MM.1S (cell line): ENCODE results near the gene ETV3L.

Source experiments
- DNase-seq: peaks from one replicate; pipeline ENCODE4 v3.0.0-alpha.2; 2015
- H2AFZ ChIP-seq: fragments of 300-600 bp; sonication (generic); 2 replicates; pipeline ENCODE4 v1.6.0; 2016; ENCODE audit warnings: antibody characterized with exemption, low read length
- H3F3A ChIP-seq: fragments of 300-600 bp; sonication (generic); 2 replicates; pipeline ENCODE4 v1.6.1; 2016; ENCODE audit warnings: mild to moderate bottlenecking, antibody characterized with exemption, low read length, moderate library complexity, mixed read lengths; ENCODE audit not compliant: insufficient read depth
- H3K27ac ChIP-seq: fragments of 300-600 bp; sonication (generic); 2 replicates; pipeline ENCODE4 v1.5.1; 2016; ENCODE audit warnings: mild to moderate bottlenecking, low read length
- H3K27me3 ChIP-seq: fragments of 300-600 bp; sonication (generic); replicated peaks from 2 replicates; pipeline ENCODE4 v1.6.0; 2016; ENCODE audit warnings: low read length; ENCODE audit not compliant: insufficient read depth
- H3K36me3 ChIP-seq: fragments of 300-600 bp; sonication (generic); replicated peaks from 2 replicates; pipeline ENCODE4 v1.6.1; 2016; ENCODE audit warnings: mild to moderate bottlenecking, low read length, mixed read lengths; ENCODE audit not compliant: insufficient read depth
- H3K4me1 ChIP-seq: fragments of 300-600 bp; sonication (generic); 2 replicates; pipeline ENCODE4 v1.6.1; 2016; ENCODE audit warnings: low read length, mixed read lengths
- H3K4me2 ChIP-seq: fragments of 300-600 bp; sonication (generic); 2 replicates; pipeline ENCODE4 v1.6.0; 2016; ENCODE audit warnings: low read depth, low read length
- H3K4me3 ChIP-seq: fragments of 300-600 bp; sonication (generic); 2 replicates; pipeline ENCODE4 v1.5.1; 2016; ENCODE audit warnings: low read length, mixed read lengths
- H3K79me2 ChIP-seq: fragments of 300-600 bp; sonication (generic); 2 replicates; pipeline ENCODE4 v1.6.1; 2016; ENCODE audit warnings: mixed run types, low read length, mixed read lengths
- H3K9ac ChIP-seq: fragments of 300-600 bp; sonication (generic); 2 replicates; pipeline ENCODE4 v1.6.1; 2016; ENCODE audit warnings: low read length, mixed read lengths
- H3K9me2 ChIP-seq: fragments of 300-600 bp; sonication (generic); replicated peaks from 2 replicates; pipeline ENCODE4 v1.6.1; 2016; ENCODE audit warnings: mild to moderate bottlenecking, low read length, mixed read lengths; ENCODE audit not compliant: insufficient read depth
- H3K9me3 ChIP-seq: fragments of 300-600 bp; sonication (generic); replicated peaks from 2 replicates; pipeline ENCODE4 v1.6.1; 2016; ENCODE audit warnings: mild to moderate bottlenecking, low read length, mixed read lengths; ENCODE audit not compliant: insufficient read depth
- H4K20me1 ChIP-seq: fragments of 300-600 bp; sonication (generic); 2 replicates; pipeline ENCODE4 v1.6.1; 2016; ENCODE audit warnings: mild to moderate bottlenecking, low read length, moderate library complexity, mixed read lengths; ENCODE audit not compliant: insufficient read depth
- CTCF ChIP-seq: fragments of 300-600 bp; sonication (generic); IDR thresholded peaks from 2 replicates; pipeline ENCODE4 v1.5.1; 2016; ENCODE audit warnings: antibody characterized with exemption, low read length, mixed read lengths
- EZH2 ChIP-seq: fragments of 300-600 bp; sonication (generic); optimal IDR thresholded peaks from 2 replicates; pipeline ENCODE3; 2017; ENCODE audit warnings: low read depth, mild to moderate bottlenecking, antibody characterized with exemption, low read length, mixed read lengths
- EZH2phosphoT487 ChIP-seq: fragments of 300-600 bp; sonication (generic); IDR thresholded peaks from 2 replicates; pipeline ENCODE4 v1.6.1; 2018; ENCODE audit warnings: antibody characterized with exemption, low read length

The ETV3L gene

GRCh38 chr1:157114183-157115121, 14.8 kb upstream of the ETV3L start:
- H3K36me3 ChIP-seq: no peaks in the 10 kb centered on the region
- no peaks in the 10 kb centered on the region for H3K9me2 ChIP-seq
- H3K27ac ChIP-seq: no peak overlapping the region
- no peak for TF ChIP-seq CTCF
- TF ChIP-seq EZH2phosphoT487: no peak
- no peak for TF ChIP-seq EZH2
- H3K27me3 ChIP-seq: peaks cover 19% of the 10 kb centered on the region; the same call in 1 of the 2 replicates
- peaks cover 13% of the 10 kb centered on the region for H3K4me1 ChIP-seq
- no peak overlapping the region for H2AFZ ChIP-seq
- H3F3A ChIP-seq: no peaks in the 10 kb centered on the region
- no peaks in the 10 kb centered on the region for H3K79me2 ChIP-seq
- H3K4me2 ChIP-seq: no peak overlapping the region
- H3K4me3 ChIP-seq: no peak overlapping the region
- no peaks in the 10 kb centered on the region for H4K20me1 ChIP-seq
- no peaks in the 10 kb centered on the region for H3K9me3 ChIP-seq
- no peak for DNase-seq
- H3K9ac ChIP-seq: no peak overlapping the region

GRCh38 chr1:157113631-157114030, 14.0 kb upstream of the ETV3L start:
- no peak for TF ChIP-seq EZH2
- no peak for TF ChIP-seq EZH2phosphoT487
- no peak for TF ChIP-seq CTCF
- no peak overlapping the region for H3K9ac ChIP-seq
- H3K27me3 ChIP-seq: peaks cover 19% of the 10 kb centered on the region; the same call in 1 of the 2 replicates
- no peak for DNase-seq
- no peak overlapping the region for H3K27ac ChIP-seq
- H3K4me1 ChIP-seq: peaks cover 13% of the 10 kb centered on the region
- H3K4me2 ChIP-seq: no peak overlapping the region
- no peaks in the 10 kb centered on the region for H3K36me3 ChIP-seq
- H3K9me3 ChIP-seq: no peaks in the 10 kb centered on the region
- H2AFZ ChIP-seq: no peak overlapping the region
- H3K79me2 ChIP-seq: no peaks in the 10 kb centered on the region
- no peaks in the 10 kb centered on the region for H3K9me2 ChIP-seq
- no peaks in the 10 kb centered on the region for H4K20me1 ChIP-seq
- no peaks in the 10 kb centered on the region for H3F3A ChIP-seq
- H3K4me3 ChIP-seq: no peak overlapping the region

- H3F3A ChIP-seq: no peaks in the 10 kb centered on the region
- H3K4me3 ChIP-seq: no peak overlapping the region
- H3K9ac ChIP-seq: no peak overlapping the region
- DNase-seq: no peak
- no peaks in the 10 kb centered on the region for H3K9me3 ChIP-seq
- TF ChIP-seq EZH2 (no peak), CTCF (no peak), EZH2phosphoT487 (no peak)
- no peak overlapping the region for H2AFZ ChIP-seq
- H3K4me2 ChIP-seq: no peak overlapping the region
- no peaks in the 10 kb centered on the region for H3K79me2 ChIP-seq
- no peaks in the 10 kb centered on the region for H3K9me2 ChIP-seq
- H3K27me3 ChIP-seq: peaks cover 19% of the 10 kb centered on the region
- H3K27ac ChIP-seq: no peak overlapping the region
- H3K36me3 ChIP-seq: no peaks in the 10 kb centered on the region
- peaks cover 11% of the 10 kb centered on the region for H3K4me1 ChIP-seq
- no peaks in the 10 kb centered on the region for H4K20me1 ChIP-seq
Observed at GRCh38 chr1:157113106-157113505, 13.5 kb upstream of the ETV3L start.
